GM18867 (cell line): ENCODE data around the gene ZNFX1.
A peak's percentile ranks its signal among the peaks of the same experiment; 100 is the strongest.

Experiments
- ATAC-seq: cut with Tn5 transposase; IDR thresholded peaks from one replicate; pipeline ENCODE4 v1.9.1; 2021; ENCODE audit warnings: mild to moderate bottlenecking, moderate library complexity; ENCODE audit not compliant: unreplicated experiment

ZNFX1 gene

GRCh38 chr20:49279677-49280462 is 2.0 kb upstream of the ZNFX1 start:
- ATAC-seq: no peak

- ATAC-seq: no peak
Observed at GRCh38 chr20:49278818-49279676, 1.2 kb upstream of the ZNFX1 start.

- no peak for ATAC-seq
Observed at GRCh38 chr20:49277786-49278035, 146 bp downstream of the ZNFX1 start.

- no peak for ATAC-seq
Observed at GRCh38 chr20:49276961-49277785, 684 bp downstream of the ZNFX1 start.

- no peak for ATAC-seq
Observed at GRCh38 chr20:49276161-49276960, 1.5 kb downstream of the ZNFX1 start.

GRCh38 chr20:49275636-49276035 is 2.2 kb downstream of the ZNFX1 start:
- ATAC-seq: no peak

GRCh38 chr20:49275216-49275615 is 2.6 kb downstream of the ZNFX1 start:
- no peak for ATAC-seq

- no peak for ATAC-seq
Observed at GRCh38 chr20:49273696-49274277, 4.1 kb downstream of the ZNFX1 start.

- ATAC-seq: peak; percentile 40
Observed at GRCh38 chr20:49272654-49273053, 5.2 kb downstream of the ZNFX1 start.

GRCh38 chr20:49270736-49271135 is 7.1 kb downstream of the ZNFX1 start:
- no peak for ATAC-seq

- ATAC-seq: no peak
Observed at GRCh38 chr20:49270177-49270576, 7.7 kb downstream of the ZNFX1 start.

GRCh38 chr20:49268600-49269365 is 9.1 kb downstream of the ZNFX1 start:
- peak; percentile 33 for ATAC-seq

- ATAC-seq: no peak
Observed at GRCh38 chr20:49267327-49267726, 10.5 kb downstream of the ZNFX1 start.

GRCh38 chr20:49262444-49262843 is 15.4 kb downstream of the ZNFX1 start:
- no peak for ATAC-seq

GRCh38 chr20:49261173-49261572 is 16.7 kb downstream of the ZNFX1 start:
- ATAC-seq: no peak

- ATAC-seq: no peak
Observed at GRCh38 chr20:49260218-49260617, 17.6 kb downstream of the ZNFX1 start.

GRCh38 chr20:49259799-49260198 is 18.1 kb downstream of the ZNFX1 start:
- no peak for ATAC-seq

- no peak for ATAC-seq
Observed at GRCh38 chr20:49259284-49259683, 18.6 kb downstream of the ZNFX1 start.

- ATAC-seq: no peak
Observed at GRCh38 chr20:49256261-49256660, 21.6 kb downstream of the ZNFX1 start.
